ENCODE measurements around the gene RHOA.
"Not testable (repeated sequence)": the region's sequence is repeated elsewhere in the genome, so short reads cannot be mapped to it uniquely, and the experiment has no call there.

The RHOA gene

GRCh38 chr3:49412632-49413337, 1.0 kb upstream of the RHOA start:
- FAIRE-seq (no peak), DNase-seq (ENCODE audit: low spot score) (no peak)

GRCh38 chr3:49411535-49411967, 225 bp downstream of the RHOA start:
- FAIRE-seq (no peak), DNase-seq (ENCODE audit: low spot score) (no peak)

- FAIRE-seq = no peak
- DNase-seq (ENCODE audit: low spot score) = no peak
Measured at GRCh38 chr3:49410846-49411534, 786 bp downstream of the RHOA start.

GRCh38 chr3:49410066-49410845, 1.5 kb downstream of the RHOA start:
- DNase-seq (ENCODE audit: low spot score) (no peak), FAIRE-seq (no peak)

- no peak for FAIRE-seq
- no peak for DNase-seq (ENCODE audit: low spot score)
Measured at GRCh38 chr3:49406571-49407565, 4.9 kb downstream of the RHOA start.

GRCh38 chr3:49405570-49405969, 6.2 kb downstream of the RHOA start:
- not testable (repeated sequence) for FAIRE-seq; DNase-seq (ENCODE audit: low spot score)

GRCh38 chr3:49403891-49404290, 7.9 kb downstream of the RHOA start:
- DNase-seq (ENCODE audit: low spot score) (no peak), FAIRE-seq (no peak)

- FAIRE-seq = no peak
- no peak for DNase-seq (ENCODE audit: low spot score)
Measured at GRCh38 chr3:49401766-49402165, 10.0 kb downstream of the RHOA start.

- FAIRE-seq (peak; percentile 11), DNase-seq (ENCODE audit: low spot score) (no peak)
Measured at GRCh38 chr3:49399461-49399860, 12.3 kb downstream of the RHOA start.

- FAIRE-seq = no peak
- no peak for DNase-seq (ENCODE audit: low spot score)
Measured at GRCh38 chr3:49397470-49397869, 14.3 kb downstream of the RHOA start.

GRCh38 chr3:49391310-49391709, 20.5 kb downstream of the RHOA start:
- FAIRE-seq = not testable (repeated sequence)

GRCh38 chr3:49389297-49389696, 22.5 kb downstream of the RHOA start:
- FAIRE-seq = no peak
- DNase-seq (ENCODE audit: low spot score) = no peak

More at GRCh38 chr3:49391310-49391709, 20.5 kb downstream of the RHOA start:
- not testable (repeated sequence) for DNase-seq (ENCODE audit: low spot score)

- FAIRE-seq = no peak
- no peak for DNase-seq (ENCODE audit: low spot score)
Measured at GRCh38 chr3:49388289-49388820, 23.4 kb downstream of the RHOA start.

- FAIRE-seq (no peak), DNase-seq (ENCODE audit: low spot score) (no peak)
Measured at GRCh38 chr3:49387721-49388120, 24.1 kb downstream of the RHOA start.

GRCh38 chr3:49386056-49386756, 25.6 kb downstream of the RHOA start:
- no peak for FAIRE-seq
- DNase-seq (ENCODE audit: low spot score) = no peak

GRCh38 chr3:49385617-49386016, 26.2 kb downstream of the RHOA start:
- DNase-seq (ENCODE audit: low spot score) (no peak), FAIRE-seq (no peak)

GRCh38 chr3:49383387-49383786, 28.4 kb downstream of the RHOA start:
- no peak for FAIRE-seq
- no peak for DNase-seq (ENCODE audit: low spot score)

GRCh38 chr3:49378249-49378895, 33.4 kb downstream of the RHOA start:
- FAIRE-seq (peak; percentile 89), DNase-seq (ENCODE audit: low spot score) (peak; percentile 75)

GRCh38 chr3:49377483-49377882, 34.3 kb downstream of the RHOA start:
- FAIRE-seq = peak; percentile 90
- DNase-seq (ENCODE audit: low spot score) = peak; percentile 89

Data from RCC 7860 (cell line).